GM12878 (cell line): ENCODE data around the gene PELI2.

Experiments used
- CBFB ChIP-seq: IDR thresholded peaks from 2 replicates; pipeline ENCODE4 v1.6.1; 2016; ENCODE audit warnings: antibody characterized with exemption, low read depth
- CEBPB ChIP-seq, 2 experiments: fragments of 150-350 bp in 1 of 2; IDR thresholded peaks; 2 replicates each; pipeline ENCODE4 v1.6.1; 2012 to 2014; ENCODE audit warnings: low read depth in 2 of 2, low read length in 2 of 2, borderline replicate concordance in 1 of 2, inconsistent platforms in 1 of 2
- CTCF ChIP-seq, 3 experiments: IDR thresholded peaks in 2 of 3; conservative IDR thresholded peaks in 1 of 3; 2 replicates each; pipeline ENCODE4 v1.5.1; 2011; ENCODE audit warnings: low read depth in 3 of 3, low read length in 3 of 3, mild to moderate bottlenecking in 3 of 3, control low read depth in 2 of 3, moderate library complexity in 2 of 3, inconsistent platforms in 1 of 3, mixed read lengths in 1 of 3; ENCODE audit not compliant: control insufficient read depth in 2 of 3, insufficient read depth in 1 of 3; ENCODE audit errors: extremely low read depth in 1 of 3
- EGR1 ChIP-seq, 2 experiments: IDR thresholded peaks; 1 replicate in 1 of 2; 2 replicates in 1 of 2; pipeline ENCODE4 v1.6.1; 2011 to 2012; ENCODE audit warnings: low read depth in 2 of 2, low read length in 2 of 2, borderline replicate concordance in 1 of 2, mild to moderate bottlenecking in 1 of 2, moderate library complexity in 1 of 2
- EP300 ChIP-seq, 2 experiments: fragments of 150-350 bp in 1 of 2; IDR thresholded peaks; 2 replicates each; pipeline ENCODE4 v1.6.1; 2011 to 2012; ENCODE audit warnings: low read depth in 2 of 2, low read length in 2 of 2, borderline replicate concordance in 1 of 2, improper control_type of control experiment in 1 of 2, inconsistent platforms in 1 of 2; ENCODE audit not compliant: control insufficient read depth in 1 of 2
- EZH2 ChIP-seq: IDR thresholded peaks from 2 replicates; pipeline ENCODE4 v1.6.1; 2012; ENCODE audit warnings: low read depth, mild to moderate bottlenecking, control low read depth, inconsistent platforms, low read length, borderline replicate concordance; ENCODE audit not compliant: control insufficient read depth
- KAT2A ChIP-seq: conservative IDR thresholded peaks from 2 replicates; pipeline ENCODE4 v1.6.1; 2011; ENCODE audit warnings: low read depth, low read length; ENCODE audit not compliant: control insufficient read depth
- MYC ChIP-seq: IDR thresholded peaks from 2 replicates; pipeline ENCODE4 v1.6.1; 2011; ENCODE audit warnings: mild to moderate bottlenecking, low read length, moderate library complexity, inconsistent platforms; ENCODE audit not compliant: insufficient read depth, insufficient replicate concordance, insufficient read length, severe bottlenecking
- ZNF274 ChIP-seq: IDR thresholded peaks from one replicate; pipeline ENCODE4 v1.8.0; 2011; ENCODE audit not compliant: insufficient read length, insufficient read depth
- TF ChIP-seq, protein P1 (sequence below): IDR thresholded peaks from 2 replicates; pipeline ENCODE4 v1.6.1; 2011; ENCODE audit warnings: borderline replicate concordance, low read depth, mild to moderate bottlenecking, moderate library complexity, mixed read lengths, low read length; ENCODE audit not compliant: insufficient read depth; ENCODE audit errors: extremely low read length

DNA sequence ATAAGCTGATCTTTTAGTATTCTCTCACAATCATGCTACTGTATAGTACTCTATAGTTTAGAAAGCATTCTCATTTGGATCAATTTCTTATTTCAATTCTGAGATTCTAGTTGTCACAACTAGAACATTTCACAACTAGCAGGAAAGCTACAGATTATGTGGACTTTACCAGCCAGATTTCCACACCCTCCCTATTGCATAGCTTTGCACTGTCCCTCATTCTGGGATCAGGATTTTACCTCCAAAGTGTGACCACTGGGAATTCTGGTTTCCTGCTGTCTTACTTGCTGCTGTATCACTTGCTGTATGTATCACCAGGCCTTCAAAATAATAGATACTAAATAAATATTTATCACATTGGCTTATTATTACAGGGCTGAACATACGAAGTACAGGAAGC, 10.2 kb upstream of the PELI2 start:
- TF ChIP-seq CTCF (IDR thresholded peaks at IDR 0.05 in 2 of 3, conservative IDR thresholded peaks at IDR 0.05 in 1 of 3; ENCODE audit: control insufficient read depth in 2 of 3, extremely low read depth in 1 of 3, insufficient read depth in 1 of 3, low read depth in 3 of 3, low read length in 3 of 3): no peak
- TF ChIP-seq EP300 (IDR thresholded peaks at IDR 0.05; ENCODE audit: borderline replicate concordance in 1 of 2, control insufficient read depth in 1 of 2, low read depth in 2 of 2, low read length in 2 of 2): no peak
- no peak for TF ChIP-seq CEBPB (IDR thresholded peaks at IDR 0.05; ENCODE audit: borderline replicate concordance in 1 of 2, low read depth in 2 of 2, low read length in 2 of 2)
- TF ChIP-seq, protein P1, sequence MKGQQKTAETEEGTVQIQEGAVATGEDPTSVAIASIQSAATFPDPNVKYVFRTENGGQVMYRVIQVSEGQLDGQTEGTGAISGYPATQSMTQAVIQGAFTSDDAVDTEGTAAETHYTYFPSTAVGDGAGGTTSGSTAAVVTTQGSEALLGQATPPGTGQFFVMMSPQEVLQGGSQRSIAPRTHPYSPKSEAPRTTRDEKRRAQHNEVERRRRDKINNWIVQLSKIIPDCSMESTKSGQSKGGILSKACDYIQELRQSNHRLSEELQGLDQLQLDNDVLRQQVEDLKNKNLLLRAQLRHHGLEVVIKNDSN: no peak
- no peak for TF ChIP-seq CBFB
- no peak for TF ChIP-seq EZH2
- TF ChIP-seq ZNF274: no peak
- no peak for TF ChIP-seq KAT2A
- no peak for TF ChIP-seq EGR1 (IDR thresholded peaks at IDR 0.05; ENCODE audit: borderline replicate concordance in 1 of 2, low read depth in 2 of 2, low read length in 2 of 2)
- TF ChIP-seq MYC: no peak
